Measurements from ENCODE around the gene PET100. TPM values are rescaled to one million over a fixed set of nuclear protein-coding genes. Genes with fewer than 3 reads are reported as not detected.
A peak's percentile ranks its signal among the peaks of the same experiment; 100 is the strongest.

PET100 gene
- total RNA-seq, 2 donors from 2014 or later = 149 to 182 TPM

- Mint-ChIP-seq H3K4me1 (peaks cover 15% of the 10 kb centered on the region), H3K27me3 (ENCODE audit: insufficient read depth) (no peaks in the 10 kb centered on the region)
- no peak for DNase-seq
These were observed 27.2 kb upstream of the PET100 start for GRCh38 chr19:7602240-7602934.

DNA sequence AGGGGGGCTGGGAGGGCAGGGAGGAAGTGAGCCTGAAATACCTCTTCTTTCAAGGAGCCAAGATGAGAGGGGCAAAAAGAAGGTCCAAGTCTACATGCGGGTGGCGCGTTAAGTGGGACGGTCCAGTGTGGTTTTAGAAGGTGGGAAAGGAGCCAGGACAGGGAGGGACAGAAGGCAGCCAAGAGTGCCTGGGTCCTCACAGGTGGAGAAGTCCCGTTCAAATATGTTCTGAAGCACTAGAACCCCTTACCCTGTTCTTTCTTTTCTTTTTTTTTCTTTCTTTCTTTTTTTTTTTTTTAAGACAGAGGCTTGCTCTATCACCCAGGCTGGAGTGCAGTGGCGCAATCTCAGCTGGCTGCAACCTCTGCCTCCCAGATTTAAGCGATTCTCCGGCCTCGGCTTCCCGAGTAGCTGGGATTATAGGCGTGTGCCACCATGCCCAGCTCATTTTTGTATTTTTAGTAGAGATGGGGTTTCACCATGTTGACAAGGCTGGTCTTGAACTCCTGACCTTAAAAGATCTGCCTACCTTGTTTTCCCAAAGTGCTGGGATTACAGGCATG is 26.6 kb upstream of the PET100 start:
- H3K4me3 Mint-ChIP-seq = no peak overlapping the region
- Histone ChIP-seq H3K27ac (ENCODE audit: low read depth, low read length) (no peak overlapping the region), H3K9me3 (ENCODE audit: control insufficient read depth, low read length) (no peaks in the 10 kb centered on the region), H3K4me3 (ENCODE audit: low read length) (no peak overlapping the region), H3K4me1 (ENCODE audit: control insufficient read depth, insufficient read depth, low read length) (no peaks in the 10 kb centered on the region), H3K9ac (ENCODE audit: extremely low read depth, low read length, poor library complexity, severe bottlenecking) (no peak overlapping the region), H3K36me3 (ENCODE audit: control insufficient read depth, insufficient read depth, low read length) (peaks cover 22% of the 10 kb centered on the region), H3K27me3 (ENCODE audit: control insufficient read depth, insufficient read depth, low read length, poor library complexity, severe bottlenecking) (no peaks in the 10 kb centered on the region)
- peaks cover 42% of the 10 kb centered on the region for H3K36me3 Mint-ChIP-seq (ENCODE audit: low read depth)
- H3K27me3 Mint-ChIP-seq (ENCODE audit: insufficient read depth) = no peaks in the 10 kb centered on the region
- 93 to 97% methylated on average over 10 to 11 of the region's 11 CpGs for WGBS, 2 experiments (ENCODE audit: insufficient coverage in 1 of 2, insufficient read length in 1 of 2)
- H3K4me1 Mint-ChIP-seq = peaks cover 9% of the 10 kb centered on the region
- DNase-seq = no peak
- H3K27ac Mint-ChIP-seq = no peak overlapping the region
- TF ChIP-seq, protein P1, sequence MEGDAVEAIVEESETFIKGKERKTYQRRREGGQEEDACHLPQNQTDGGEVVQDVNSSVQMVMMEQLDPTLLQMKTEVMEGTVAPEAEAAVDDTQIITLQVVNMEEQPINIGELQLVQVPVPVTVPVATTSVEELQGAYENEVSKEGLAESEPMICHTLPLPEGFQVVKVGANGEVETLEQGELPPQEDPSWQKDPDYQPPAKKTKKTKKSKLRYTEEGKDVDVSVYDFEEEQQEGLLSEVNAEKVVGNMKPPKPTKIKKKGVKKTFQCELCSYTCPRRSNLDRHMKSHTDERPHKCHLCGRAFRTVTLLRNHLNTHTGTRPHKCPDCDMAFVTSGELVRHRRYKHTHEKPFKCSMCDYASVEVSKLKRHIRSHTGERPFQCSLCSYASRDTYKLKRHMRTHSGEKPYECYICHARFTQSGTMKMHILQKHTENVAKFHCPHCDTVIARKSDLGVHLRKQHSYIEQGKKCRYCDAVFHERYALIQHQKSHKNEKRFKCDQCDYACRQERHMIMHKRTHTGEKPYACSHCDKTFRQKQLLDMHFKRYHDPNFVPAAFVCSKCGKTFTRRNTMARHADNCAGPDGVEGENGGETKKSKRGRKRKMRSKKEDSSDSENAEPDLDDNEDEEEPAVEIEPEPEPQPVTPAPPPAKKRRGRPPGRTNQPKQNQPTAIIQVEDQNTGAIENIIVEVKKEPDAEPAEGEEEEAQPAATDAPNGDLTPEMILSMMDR (conservative IDR thresholded peaks at IDR 0.05) = no peak
- peaks cover 3% of the 10 kb centered on the region for H3K9me3 Mint-ChIP-seq

More at GRCh38 chr19:7602240-7602934, 27.2 kb upstream of the PET100 start:
- Histone ChIP-seq H3K9ac (ENCODE audit: extremely low read depth, low read length, poor library complexity, severe bottlenecking) (no peak overlapping the region), H3K27me3 (ENCODE audit: control insufficient read depth, insufficient read depth, low read length, poor library complexity, severe bottlenecking) (no peaks in the 10 kb centered on the region), H3K4me3 (ENCODE audit: low read length) (no peak overlapping the region), H3K4me1 (ENCODE audit: control insufficient read depth, insufficient read depth, low read length) (peaks cover 3% of the 10 kb centered on the region), H3K27ac (ENCODE audit: low read depth, low read length) (no peak overlapping the region), H3K9me3 (ENCODE audit: control insufficient read depth, low read length) (no peaks in the 10 kb centered on the region), H3K36me3 (ENCODE audit: control insufficient read depth, insufficient read depth, low read length) (peaks cover 24% of the 10 kb centered on the region)
- Mint-ChIP-seq H3K9me3 (peaks cover 3% of the 10 kb centered on the region), H3K4me3 (no peak overlapping the region), H3K36me3 (ENCODE audit: low read depth) (peaks cover 47% of the 10 kb centered on the region), H3K27ac (no peak overlapping the region)
- 85 to 87% methylated on average over 7 to 15 of the region's 15 CpGs for WGBS, 2 experiments (ENCODE audit: insufficient coverage in 1 of 2, insufficient read length in 1 of 2)
- TF ChIP-seq, protein P1 (conservative IDR thresholded peaks at IDR 0.05) = no peak

GRCh38 chr19:7603919-7604318 is 25.7 kb upstream of the PET100 start:
- no peak for DNase-seq
- Mint-ChIP-seq H3K4me3 (no peak overlapping the region), H3K4me1 (peaks cover 5% of the 10 kb centered on the region), H3K27ac (peak overlapping the region; percentile 68), H3K36me3 (ENCODE audit: low read depth) (peaks cover 39% of the 10 kb centered on the region), H3K27me3 (ENCODE audit: insufficient read depth) (no peaks in the 10 kb centered on the region), H3K9me3 (peaks cover 3% of the 10 kb centered on the region)
- no peak overlapping the region for H3K4me3 ChIP-seq (ENCODE audit: low read length)
- no peaks in the 10 kb centered on the region for H3K9me3 ChIP-seq (ENCODE audit: control insufficient read depth, low read length)
- WGBS, 2 experiments (ENCODE audit: insufficient coverage in 1 of 2, insufficient read length in 1 of 2) = 91 to 95% methylated on average over 8 to 9 of the region's 9 CpGs
- H3K27ac ChIP-seq (ENCODE audit: low read depth, low read length) = no peak overlapping the region
- H3K4me1 ChIP-seq (ENCODE audit: control insufficient read depth, insufficient read depth, low read length) = no peaks in the 10 kb centered on the region
- no peaks in the 10 kb centered on the region for H3K27me3 ChIP-seq (ENCODE audit: control insufficient read depth, insufficient read depth, low read length, poor library complexity, severe bottlenecking)
- peaks cover 18% of the 10 kb centered on the region for H3K36me3 ChIP-seq (ENCODE audit: control insufficient read depth, insufficient read depth, low read length)
- H3K9ac ChIP-seq (ENCODE audit: extremely low read depth, low read length, poor library complexity, severe bottlenecking) = no peak overlapping the region
- TF ChIP-seq, protein P1 (conservative IDR thresholded peaks at IDR 0.05) = no peak

Measured in endodermal cell (in vitro differentiated cells).